Transverse colon (tissue), 4 donors: ENCODE data around the gene P4HTM. TPM values are rescaled to one million over a fixed set of nuclear protein-coding genes. Genes with fewer than 3 reads are reported as not detected.

Experiments used
- DNase-seq: peaks from one replicate; pipeline ENCODE4 v3.0.0-alpha.2; 2019
- H3K27ac ChIP-seq, 4 donors: fragments of 200-600 bp; sonication (generic); 2 replicates each; pipeline ENCODE4 v1.5.1; 2016 to 2018; ENCODE audit warnings: inconsistent platforms in 4 of 4
- H3K27me3 ChIP-seq: fragments of 200-600 bp; sonication (generic); 2 replicates; pipeline ENCODE4 v1.5.1; 2017; ENCODE audit warnings: inconsistent platforms
- H3K36me3 ChIP-seq, 4 donors: fragments of 200-600 bp; sonication (generic); 2 replicates each; pipeline ENCODE4 v1.5.1; 2017 to 2019; ENCODE audit warnings: inconsistent platforms in 4 of 4
- H3K4me1 ChIP-seq, 4 donors: fragments of 200-600 bp; sonication (generic); 2 replicates each; pipeline ENCODE4 v1.5.1; 2017 to 2020; ENCODE audit warnings: inconsistent platforms in 4 of 4
- H3K4me3 ChIP-seq, 4 donors: fragments of 200-600 bp; sonication (generic); 1 replicate in 1 of 4; 2 replicates in 3 of 4; pipeline versions ENCODE4 v1.5.1 to v1.6.1; 2017 to 2019; ENCODE audit warnings: inconsistent platforms in 4 of 4
- H3K9me3 ChIP-seq, 2 donors: fragments of 200-600 bp; sonication (generic); 2 replicates each; pipeline ENCODE4 v1.5.1; 2017 to 2019; ENCODE audit warnings: inconsistent platforms in 2 of 2
- EP300 ChIP-seq: sonication (generic); formaldehyde crosslinking; IDR thresholded peaks from one replicate; pipeline ENCODE4 v1.6.1; 2017; ENCODE audit warnings: antibody characterized with exemption, low read depth
- POLR2A ChIP-seq: fragments of 450-650 bp; IDR thresholded peaks from one replicate; pipeline ENCODE4 v1.6.1; 2016; ENCODE audit warnings: antibody characterized with exemption, mild to moderate bottlenecking, moderate library complexity
- POLR2AphosphoS5 ChIP-seq, 3 donors: sonication (generic); formaldehyde crosslinking; IDR thresholded peaks; one replicate each; pipeline ENCODE4 v1.6.1; 2016; ENCODE audit warnings: antibody characterized with exemption in 3 of 3
- WGBS, 2 donors: methylation state at CpG; one replicate each; pipeline ENCODE4 v1.1.5; 2018; ENCODE audit warnings: low coverage in 1 of 2; 5-methylcytosine and 5-hydroxymethylcytosine counted together
- in situ Hi-C, 4 donors: fragments of 200-750 bp; cut with MboI; loops; one replicate each; pipeline versions ENCODE4 v1.15.0 to v1.15.1; 2017; ENCODE audit warnings: low sequenced_read_pairs in 3 of 4, low pct_ligation_motif_present in 1 of 4, low pct_unique_long_range_greater_than_20kb in 1 of 4
- intact Hi-C: fragments of 100-400 bp; cut with DNase I; formaldehyde crosslinking; loops from one replicate; pipeline ENCODE4 v1.15.1; 2023; ENCODE audit warnings: low total_unique reads
- total RNA-seq, 4 donors: library from RNA; depleted of rRNA; stranded (reverse); fragments of >200 nt; gene quantifications; one replicate each; pipeline ENCODE4 v1.1.0, GENCODE V29; 2016
- TF ChIP-seq, protein P1 (sequence below), 5 experiments: fragments of 200-600 bp in 3 of 5; fragments of 450-650 bp in 2 of 5; sonication (generic) in 3 of 5; IDR thresholded peaks; 1 replicate in 2 of 5; 2 replicates in 3 of 5; pipeline ENCODE4 v1.5.1; 2016 to 2017; ENCODE audit warnings: antibody characterized with exemption in 5 of 5, inconsistent platforms in 3 of 5, mild to moderate bottlenecking in 2 of 5, moderate library complexity in 1 of 5

Gene P4HTM
- total RNA-seq, 4 donors from 2014 or later, result 43.4 to 100 (median 76.6) TPM

DNA sequence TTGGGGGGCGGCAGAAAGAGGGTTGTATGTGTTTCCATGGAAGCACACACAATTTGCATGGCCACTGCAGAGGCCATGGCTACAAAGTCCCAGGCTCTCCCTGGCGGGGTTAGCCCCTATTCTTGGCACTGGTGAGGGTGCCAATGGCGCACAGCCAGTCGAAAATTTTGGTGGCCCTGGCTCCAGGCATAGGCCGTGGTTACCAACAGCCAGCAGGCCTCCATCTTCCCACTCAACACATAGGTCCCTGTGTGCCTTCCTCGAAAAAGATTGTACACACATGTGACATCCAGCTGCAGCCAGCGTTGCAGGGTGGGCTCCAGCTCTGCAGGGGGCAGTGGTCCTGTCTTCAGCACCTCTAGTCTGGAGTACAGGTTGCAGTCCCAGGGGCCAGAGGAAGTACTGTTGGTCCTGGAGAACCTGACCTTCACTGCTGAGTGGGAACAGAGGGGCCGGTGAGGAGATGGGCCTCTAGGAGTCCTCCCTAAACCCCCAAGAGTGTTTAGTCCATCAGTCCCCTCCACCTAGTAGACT is 7.1 kb downstream of the P4HTM start:
- Histone ChIP-seq H3K27ac (no peak overlapping the region), H3K27me3 (no peaks in the 10 kb centered on the region), H3K36me3 (no peaks in the 10 kb centered on the region), H3K4me3 (no peak overlapping the region), H3K9me3 (no peaks in the 10 kb centered on the region), H3K4me1 (peaks cover 0 to 2% (median under 1%) of the 10 kb centered on the region in 4 donors)
- in situ Hi-C loops, result no loop called here
- TF ChIP-seq POLR2A (no peak), EP300 (no peak), POLR2AphosphoS5 (IDR thresholded peaks at IDR 0.05) (no peak)
- TF ChIP-seq, protein P1, sequence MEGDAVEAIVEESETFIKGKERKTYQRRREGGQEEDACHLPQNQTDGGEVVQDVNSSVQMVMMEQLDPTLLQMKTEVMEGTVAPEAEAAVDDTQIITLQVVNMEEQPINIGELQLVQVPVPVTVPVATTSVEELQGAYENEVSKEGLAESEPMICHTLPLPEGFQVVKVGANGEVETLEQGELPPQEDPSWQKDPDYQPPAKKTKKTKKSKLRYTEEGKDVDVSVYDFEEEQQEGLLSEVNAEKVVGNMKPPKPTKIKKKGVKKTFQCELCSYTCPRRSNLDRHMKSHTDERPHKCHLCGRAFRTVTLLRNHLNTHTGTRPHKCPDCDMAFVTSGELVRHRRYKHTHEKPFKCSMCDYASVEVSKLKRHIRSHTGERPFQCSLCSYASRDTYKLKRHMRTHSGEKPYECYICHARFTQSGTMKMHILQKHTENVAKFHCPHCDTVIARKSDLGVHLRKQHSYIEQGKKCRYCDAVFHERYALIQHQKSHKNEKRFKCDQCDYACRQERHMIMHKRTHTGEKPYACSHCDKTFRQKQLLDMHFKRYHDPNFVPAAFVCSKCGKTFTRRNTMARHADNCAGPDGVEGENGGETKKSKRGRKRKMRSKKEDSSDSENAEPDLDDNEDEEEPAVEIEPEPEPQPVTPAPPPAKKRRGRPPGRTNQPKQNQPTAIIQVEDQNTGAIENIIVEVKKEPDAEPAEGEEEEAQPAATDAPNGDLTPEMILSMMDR (IDR thresholded peaks at IDR 0.05), result no peak
- no peak for DNase-seq
- intact Hi-C loops, result no loop called here
- 91% methylated on average over 8 of the region's 8 CpGs; no CpG with 5 or more reads in 1 of the 2 donors for WGBS, 2 donors

DNA sequence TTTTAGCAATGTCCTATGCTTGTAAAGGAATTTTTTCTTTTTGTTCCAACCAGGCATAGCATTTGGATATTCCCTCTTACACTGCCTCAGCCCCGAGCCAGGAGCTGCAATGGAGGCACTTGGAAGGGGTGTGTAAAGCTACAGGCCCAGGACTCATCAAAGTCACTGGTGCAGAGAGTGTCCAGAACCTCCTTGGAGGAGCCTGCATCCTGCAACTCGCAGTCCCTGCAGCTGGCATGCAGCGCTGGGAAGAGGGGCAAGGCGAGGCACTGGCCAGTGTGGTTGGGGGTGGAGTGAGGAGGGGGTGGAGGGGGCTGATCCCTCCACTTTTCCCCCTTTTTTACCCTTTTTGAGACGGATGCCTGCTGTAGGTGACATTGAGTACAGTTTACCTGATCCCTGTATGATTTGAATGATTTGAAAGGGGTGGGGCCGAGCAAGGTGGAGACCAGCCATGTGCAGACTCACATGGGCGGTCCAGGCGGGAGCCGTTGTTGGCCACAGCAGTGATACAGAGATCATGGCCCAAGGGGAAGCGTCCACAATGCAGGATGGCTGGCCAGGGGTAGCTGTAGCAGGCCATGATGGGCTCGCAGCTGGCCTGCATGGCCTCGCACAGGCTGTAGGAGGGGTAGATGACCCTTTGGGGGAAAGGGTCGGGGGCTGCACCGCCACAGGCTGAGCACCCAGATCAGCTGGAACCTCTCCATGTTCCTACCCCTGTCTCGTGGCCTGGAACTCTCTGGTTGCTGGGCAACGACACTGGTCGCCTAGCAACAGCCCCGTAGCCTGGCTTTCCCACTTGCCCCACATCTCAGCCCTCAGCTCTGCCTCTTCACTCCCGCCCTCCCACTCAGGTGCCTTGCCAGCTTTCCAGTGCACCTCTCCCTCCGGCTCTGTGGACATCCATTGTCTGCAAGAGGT is 7.9 kb downstream of the P4HTM start:
- Histone ChIP-seq H3K9me3 (no peaks in the 10 kb centered on the region), H3K36me3 (no peaks in the 10 kb centered on the region), H3K4me3 (no peak overlapping the region), H3K27ac (no peak overlapping the region), H3K4me1 (no peaks in the 10 kb centered on the region), H3K27me3 (no peaks in the 10 kb centered on the region)
- WGBS, 2 donors, result 80 to 86% methylated on average over 6 to 20 of the region's 20 CpGs
- in situ Hi-C loops, result no loop called here
- no peak for DNase-seq
- intact Hi-C loops, result no loop called here
- TF ChIP-seq, protein P1 (IDR thresholded peaks at IDR 0.05), result no peak
- TF ChIP-seq POLR2A (no peak), EP300 (no peak), POLR2AphosphoS5 (IDR thresholded peaks at IDR 0.05) (no peak)

DNA sequence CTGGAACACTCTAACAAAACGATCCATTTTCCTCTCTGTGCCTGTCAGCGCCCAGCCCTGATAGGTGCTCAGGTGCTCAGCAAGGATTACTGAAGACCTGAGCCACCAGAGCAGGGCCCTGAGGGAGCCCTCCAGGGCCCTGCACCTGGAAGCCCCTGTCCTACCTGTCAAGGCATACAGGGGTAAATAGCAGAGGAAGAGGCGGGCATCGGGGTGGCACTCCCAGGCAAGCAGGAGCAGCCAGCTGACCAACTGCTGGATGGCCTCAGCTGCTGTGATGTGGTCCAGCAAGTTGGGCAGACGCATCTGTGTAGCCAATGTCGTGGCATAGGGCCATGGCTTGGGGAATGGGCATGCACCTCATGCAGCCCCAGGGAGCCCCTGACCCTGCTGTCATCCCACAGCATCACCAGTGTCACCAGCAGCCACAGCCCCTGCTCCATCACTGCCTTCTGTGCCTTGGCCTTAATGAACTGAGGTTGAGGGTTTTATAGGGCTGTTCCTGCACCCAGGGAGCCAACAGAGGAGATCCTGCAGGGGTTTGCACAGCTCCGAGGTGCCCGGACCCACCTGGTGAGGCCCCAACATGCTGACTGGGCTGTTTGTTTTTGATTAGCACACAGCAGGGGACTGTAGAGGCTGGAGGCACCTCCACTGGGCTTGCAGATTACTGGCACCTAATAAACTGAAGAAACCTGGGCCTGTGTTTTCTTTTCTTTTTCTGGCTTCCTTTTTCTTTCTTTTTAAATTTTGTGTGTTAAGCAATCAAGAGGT is 9.2 kb downstream of the P4HTM start:
- no peak overlapping the region for H3K27ac ChIP-seq
- H3K4me3 ChIP-seq, result no peak overlapping the region
- no peaks in the 10 kb centered on the region for H3K4me1 ChIP-seq
- H3K27me3 ChIP-seq, result no peaks in the 10 kb centered on the region
- no peak for DNase-seq
- TF ChIP-seq EP300, result no peak
- TF ChIP-seq, protein P1 (IDR thresholded peaks at IDR 0.05), result no peak
- no peak for TF ChIP-seq POLR2A
- no peak for TF ChIP-seq POLR2AphosphoS5 (IDR thresholded peaks at IDR 0.05)
- H3K9me3 ChIP-seq, result no peaks in the 10 kb centered on the region
- WGBS, 2 donors, result 83% methylated on average over 8 of the region's 8 CpGs; no CpG with 5 or more reads in 1 of the 2 donors
- in situ Hi-C loops (no loop called here), intact Hi-C loops (no loop called here)
- no peaks in the 10 kb centered on the region for H3K36me3 ChIP-seq

DNA sequence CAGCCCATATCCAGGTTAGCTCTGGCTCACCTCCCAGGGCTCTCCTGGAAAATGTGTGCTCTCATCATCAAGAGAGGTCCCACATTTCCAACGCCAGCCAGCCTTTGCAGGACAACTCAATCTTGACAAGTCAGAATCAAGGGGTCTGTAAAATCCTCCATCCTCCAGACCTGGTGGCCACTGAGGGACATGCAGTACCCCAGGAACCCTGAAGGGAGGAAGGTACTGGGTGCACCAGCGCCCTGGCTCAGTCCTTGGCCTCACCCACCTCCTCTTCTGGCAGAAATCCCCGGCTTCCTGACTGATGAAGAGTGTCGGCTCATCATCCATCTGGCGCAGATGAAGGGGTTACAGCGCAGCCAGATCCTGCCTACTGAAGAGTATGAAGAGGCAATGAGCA is 11.1 kb downstream of the P4HTM start:
- WGBS, 2 donors, result 88% methylated on average over 4 of the region's 6 CpGs; no CpG with 5 or more reads in 1 of the 2 donors
- no peaks in the 10 kb centered on the region for H3K9me3 ChIP-seq
- H3K4me3 ChIP-seq, result no peak overlapping the region
- H3K36me3 ChIP-seq, result no peaks in the 10 kb centered on the region
- no peak overlapping the region for H3K27ac ChIP-seq
- DNase-seq, result no peak
- no peak for TF ChIP-seq POLR2AphosphoS5 (IDR thresholded peaks at IDR 0.05)
- TF ChIP-seq, protein P1 (IDR thresholded peaks at IDR 0.05), result no peak
- no peak for TF ChIP-seq POLR2A
- TF ChIP-seq EP300, result no peak
- intact Hi-C loops (no loop called here), in situ Hi-C loops (no loop called here)
- H3K4me1 ChIP-seq, result peaks cover under 1 to 4% (median 2%) of the 10 kb centered on the region in 4 donors
- no peaks in the 10 kb centered on the region for H3K27me3 ChIP-seq
